Islet of Langerhans (tissue), 1 donor: Measurements from ENCODE around the gene PXDN.

Experiments
- FAIRE-seq: peaks from one replicate; lab custom pipeline; 2011; peaks lifted over from hg19 to GRCh38; lab: Jason Lieb, UNC

PXDN gene

DNA sequence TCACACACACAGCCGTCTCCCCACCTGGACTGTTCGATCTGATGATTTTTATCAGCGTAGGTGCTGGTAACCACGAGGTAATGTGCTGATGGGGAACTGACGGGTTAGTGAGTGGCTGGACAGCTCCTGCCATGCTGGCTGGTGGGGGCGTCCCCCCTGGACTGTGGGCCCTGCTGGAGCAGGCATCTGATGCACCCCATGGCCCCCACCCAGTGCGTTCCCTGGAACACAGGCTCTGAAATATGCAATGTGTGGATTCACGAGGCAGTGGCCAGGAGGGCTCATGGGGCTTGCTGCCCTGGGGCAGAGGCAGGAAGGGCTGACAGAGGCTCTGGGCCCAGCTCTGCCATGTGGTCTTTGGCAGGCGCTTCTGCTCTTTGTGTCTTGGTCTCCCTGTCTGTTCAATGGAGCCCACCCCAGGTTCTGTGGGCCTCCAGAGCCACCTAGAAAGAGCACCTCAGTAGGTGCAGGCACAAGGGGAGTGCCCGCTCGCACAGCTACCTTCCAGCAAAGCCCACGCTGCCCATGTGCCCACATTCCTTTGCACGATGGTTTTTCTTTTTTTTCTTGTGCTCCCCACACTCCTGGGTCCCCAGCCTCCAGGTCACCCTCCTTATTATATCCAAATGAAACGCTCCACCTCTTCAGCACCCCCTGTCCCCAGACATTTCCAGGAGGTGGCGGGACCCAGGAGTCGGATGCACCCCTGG lies 10.3 kb upstream of the PXDN start:
- FAIRE-seq = no peak

DNA sequence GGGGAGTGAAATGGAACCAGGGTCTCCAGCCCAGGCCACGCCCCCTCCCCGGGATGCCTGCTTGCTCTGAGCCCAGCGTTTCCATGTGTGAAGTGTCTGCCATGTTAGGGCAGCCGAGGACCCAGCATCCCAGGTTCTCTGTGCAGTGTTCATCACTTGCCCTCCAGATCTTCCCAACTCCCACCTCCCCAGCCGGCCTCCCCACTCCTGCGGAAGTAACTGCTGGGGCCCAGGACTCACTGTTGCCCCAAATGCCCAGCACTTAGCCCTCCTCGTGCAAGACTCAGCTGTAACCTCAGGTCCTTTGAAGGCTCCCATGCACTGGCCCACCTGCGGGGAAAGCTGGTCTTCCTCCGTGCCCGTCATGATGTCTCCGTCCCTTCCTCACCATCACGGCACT lies 9.7 kb upstream of the PXDN start:
- FAIRE-seq = no peak

DNA sequence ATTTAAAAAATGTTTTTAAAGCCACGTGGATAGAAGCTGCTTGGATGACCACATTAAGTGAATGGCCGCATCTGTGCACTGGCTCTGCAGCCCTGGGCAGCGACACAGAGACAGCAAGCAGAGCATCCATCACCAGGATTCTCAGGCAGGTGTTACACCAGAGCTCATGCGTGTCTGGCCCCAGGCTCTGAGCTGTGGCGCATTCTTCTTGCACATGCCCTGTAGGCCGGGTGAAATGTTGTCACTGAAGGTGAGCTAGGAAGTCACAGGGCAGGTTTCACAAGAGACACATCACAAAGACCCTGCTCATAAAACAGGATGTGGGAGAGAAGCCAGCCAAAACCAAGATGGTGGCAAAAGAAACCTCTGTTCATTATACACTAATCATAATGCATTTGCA lies 8.4 kb upstream of the PXDN start:
- FAIRE-seq = no peak

DNA sequence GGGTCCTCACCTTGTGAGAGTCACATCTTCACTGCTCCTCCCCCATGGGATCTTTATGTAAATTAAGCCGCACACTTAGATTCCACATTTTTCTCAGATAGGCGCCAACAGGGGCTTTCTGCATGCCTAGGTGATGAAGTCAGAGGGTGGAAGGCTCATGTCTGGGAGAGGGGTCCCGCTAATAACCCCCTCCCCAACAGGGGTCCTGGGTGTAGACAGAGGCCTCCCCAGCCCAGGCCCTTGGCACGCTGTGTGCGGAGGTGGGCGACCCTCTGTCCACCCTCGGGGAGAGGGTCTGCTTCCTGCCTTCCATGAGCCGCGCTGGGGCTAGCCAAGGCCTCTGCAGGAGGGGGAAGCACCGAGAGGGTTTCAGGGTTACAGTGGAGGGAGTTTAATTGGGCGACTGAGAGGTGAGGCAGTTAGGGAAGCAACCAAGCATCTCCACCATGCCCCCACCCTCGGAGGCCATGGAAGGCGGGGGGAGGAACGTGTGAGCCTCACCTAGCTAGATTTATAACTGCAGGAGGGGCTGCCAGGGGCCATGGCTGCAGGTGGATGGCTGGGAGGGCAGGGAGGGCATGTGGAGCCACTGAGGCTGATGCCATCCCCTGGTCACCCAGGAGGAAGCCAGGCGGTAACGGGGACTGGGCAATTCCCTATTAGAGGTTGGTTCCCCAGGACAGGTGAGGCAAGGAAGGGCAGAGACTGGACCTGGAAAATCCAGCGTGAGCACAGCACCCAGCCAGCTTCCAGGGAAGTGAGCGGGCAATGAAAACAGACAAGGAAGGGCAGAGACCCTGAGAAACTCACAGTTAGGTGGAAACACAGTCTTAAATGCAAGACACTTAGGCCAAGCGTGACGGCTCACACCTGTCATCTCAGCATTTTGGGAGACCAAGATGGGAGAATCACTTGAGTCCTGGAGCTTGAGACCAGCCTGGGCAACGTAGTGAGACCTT lies 7.7 kb upstream of the PXDN start:
- FAIRE-seq = no peak

DNA sequence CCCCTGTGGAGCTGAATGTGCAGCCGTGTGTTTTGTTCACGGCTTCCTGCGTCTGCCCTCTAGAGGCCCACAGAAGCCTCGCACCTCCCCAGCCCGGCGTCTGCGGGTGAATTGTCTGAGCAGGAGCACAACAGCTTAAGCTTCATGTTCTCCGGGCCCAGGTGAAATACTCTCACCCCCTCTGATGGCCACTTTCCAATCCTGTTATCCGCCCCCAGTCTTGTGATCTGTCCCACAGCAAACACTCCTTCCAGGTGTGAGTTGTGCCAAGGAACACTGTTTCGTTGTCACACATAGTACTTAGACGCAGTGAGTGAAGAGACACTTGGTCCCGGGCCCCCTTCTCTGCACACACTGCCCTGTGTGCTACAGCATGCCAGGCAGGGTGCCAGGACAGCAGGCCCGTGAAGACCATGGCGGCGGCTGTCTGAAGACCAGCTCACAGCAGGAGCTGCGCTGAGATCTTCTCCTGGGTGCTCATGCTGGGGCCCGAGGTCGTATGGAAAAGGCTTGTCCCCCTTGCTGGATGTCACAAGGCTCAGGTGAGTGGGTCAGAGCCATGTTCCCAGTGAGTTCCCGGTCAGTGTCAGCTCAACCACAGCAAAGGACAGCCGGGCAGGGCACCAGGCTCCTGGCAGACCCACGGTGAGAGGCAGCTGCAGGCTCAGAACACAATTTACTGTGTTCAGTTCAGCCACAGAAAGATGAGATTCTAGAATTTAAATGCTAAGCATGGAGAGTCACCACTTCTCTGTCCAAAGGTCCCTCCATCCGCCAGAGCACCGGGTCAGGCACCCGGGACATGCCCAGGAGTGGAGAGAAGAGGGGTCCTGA lies 6.8 kb upstream of the PXDN start:
- no peak for FAIRE-seq

DNA sequence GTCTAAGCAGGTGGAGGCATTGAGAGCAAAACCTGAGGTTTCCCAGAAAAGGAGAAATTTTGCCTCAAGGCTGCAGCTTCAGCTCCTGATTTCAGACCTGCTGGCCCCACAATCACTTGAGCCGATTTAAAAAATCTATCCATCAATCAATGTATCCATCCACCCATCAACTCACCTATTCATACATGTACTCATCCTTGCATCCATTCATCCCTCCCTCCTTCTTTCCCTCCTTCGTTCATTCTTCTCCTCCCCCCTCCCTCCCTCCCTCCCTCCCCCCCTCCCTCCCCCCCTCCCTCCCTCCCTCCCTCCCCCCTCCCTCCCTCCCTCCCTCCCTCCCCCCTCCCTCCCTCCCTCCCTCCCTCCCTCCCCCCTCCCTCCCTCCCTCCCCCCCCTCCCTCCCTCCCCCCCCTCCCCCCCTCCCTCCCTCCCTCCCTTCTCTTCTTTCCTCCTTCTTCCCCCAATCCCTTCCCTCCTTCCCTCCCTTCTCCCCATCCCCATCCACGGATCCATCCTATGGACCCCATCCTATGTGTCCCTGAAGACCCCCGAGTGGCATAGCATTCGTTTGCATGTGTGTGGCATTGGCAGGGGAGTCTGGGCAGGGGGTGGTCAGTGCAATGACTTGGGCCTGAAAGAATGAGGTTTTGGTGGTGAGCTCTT lies 6.1 kb upstream of the PXDN start:
- FAIRE-seq = no peak

DNA sequence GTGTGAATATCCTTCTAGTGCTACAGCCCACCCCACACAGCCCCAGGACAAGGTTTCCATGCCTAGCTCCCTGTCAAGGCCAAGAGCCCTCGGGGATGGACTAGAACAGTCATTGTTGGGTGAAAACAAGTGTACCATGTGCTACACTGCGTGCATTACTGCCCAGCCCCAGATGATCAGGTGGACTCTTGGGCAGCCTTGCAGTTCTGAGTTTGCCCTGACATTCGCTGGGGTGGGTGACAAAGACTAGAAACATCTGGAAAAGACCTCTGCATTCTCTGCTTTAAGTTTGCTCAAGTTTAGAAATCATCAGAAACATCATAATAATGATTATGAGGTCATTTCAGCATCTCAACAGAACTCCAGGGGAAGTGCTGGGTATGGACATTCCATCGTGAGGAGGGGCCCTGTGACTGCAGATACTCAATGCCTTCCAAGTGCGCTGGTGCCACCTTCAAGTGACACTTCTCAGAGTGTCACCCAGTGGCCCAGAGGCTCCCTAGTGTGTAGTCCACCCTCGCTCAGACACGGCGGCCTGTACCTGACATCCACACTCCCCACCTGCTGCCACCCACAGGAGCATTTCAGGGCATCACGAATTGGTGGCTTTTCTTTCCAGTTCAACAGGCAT lies 5.3 kb upstream of the PXDN start:
- FAIRE-seq = no peak

DNA sequence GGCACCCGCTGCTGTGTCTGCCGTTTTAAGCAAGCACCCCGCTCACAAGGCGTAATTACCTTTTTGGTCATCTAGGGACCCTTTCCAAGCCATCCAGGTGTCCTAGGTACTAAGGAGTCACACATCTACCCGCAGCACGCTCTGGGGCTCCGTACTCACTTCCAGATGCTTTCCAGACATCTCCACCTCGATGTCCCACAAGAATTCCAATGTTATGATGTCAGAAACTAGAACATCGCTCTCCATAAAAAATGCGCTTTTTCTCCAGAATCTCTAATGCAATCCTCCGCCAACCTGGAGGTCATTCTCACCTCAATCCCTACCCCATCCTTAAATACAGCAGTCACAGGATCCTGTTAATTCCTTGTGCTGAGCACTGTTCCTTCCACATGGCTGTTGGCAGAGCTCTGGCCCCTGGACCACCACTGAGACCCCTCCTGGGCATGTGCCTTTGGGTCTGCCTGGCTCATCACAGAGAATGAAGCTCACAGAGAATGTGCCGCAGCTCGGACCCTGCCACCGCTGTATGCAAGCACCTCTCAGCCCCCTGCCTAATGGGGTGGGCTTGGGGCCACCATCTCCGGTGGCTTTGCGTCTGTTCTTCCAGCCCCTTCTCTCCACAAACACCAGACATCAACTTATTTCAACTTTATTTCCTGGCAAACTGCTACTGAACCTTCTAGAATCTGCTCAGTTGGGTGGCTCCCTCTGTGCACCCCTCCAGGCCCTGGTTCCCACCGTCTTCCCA lies 4.6 kb upstream of the PXDN start:
- no peak for FAIRE-seq

DNA sequence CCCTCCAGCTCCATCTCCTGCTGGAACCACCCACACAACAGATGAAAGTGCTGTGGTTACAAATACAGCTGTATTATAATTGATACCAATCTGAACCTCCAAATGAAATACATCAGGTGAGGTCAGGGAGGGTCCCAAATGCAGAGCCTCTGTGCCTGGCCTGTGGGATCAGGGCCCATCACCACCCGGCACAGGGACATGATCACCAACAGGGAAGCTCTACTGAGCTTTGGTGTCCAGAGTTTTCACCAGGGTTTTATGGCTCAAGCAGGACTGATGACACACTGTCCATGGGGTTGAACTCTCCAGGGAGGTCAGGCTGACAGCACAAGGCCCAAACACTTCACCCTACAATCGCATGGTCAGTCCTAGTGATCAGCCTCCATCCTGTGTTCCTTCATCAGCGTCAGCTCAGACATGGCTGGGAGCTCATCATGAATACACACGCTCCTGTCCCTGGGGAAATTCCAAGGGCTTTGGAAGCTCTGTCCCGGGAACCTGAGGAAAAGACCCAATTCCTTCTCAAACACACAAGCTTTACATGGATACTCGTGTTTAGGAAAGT lies 3.9 kb upstream of the PXDN start:
- no peak for FAIRE-seq

DNA sequence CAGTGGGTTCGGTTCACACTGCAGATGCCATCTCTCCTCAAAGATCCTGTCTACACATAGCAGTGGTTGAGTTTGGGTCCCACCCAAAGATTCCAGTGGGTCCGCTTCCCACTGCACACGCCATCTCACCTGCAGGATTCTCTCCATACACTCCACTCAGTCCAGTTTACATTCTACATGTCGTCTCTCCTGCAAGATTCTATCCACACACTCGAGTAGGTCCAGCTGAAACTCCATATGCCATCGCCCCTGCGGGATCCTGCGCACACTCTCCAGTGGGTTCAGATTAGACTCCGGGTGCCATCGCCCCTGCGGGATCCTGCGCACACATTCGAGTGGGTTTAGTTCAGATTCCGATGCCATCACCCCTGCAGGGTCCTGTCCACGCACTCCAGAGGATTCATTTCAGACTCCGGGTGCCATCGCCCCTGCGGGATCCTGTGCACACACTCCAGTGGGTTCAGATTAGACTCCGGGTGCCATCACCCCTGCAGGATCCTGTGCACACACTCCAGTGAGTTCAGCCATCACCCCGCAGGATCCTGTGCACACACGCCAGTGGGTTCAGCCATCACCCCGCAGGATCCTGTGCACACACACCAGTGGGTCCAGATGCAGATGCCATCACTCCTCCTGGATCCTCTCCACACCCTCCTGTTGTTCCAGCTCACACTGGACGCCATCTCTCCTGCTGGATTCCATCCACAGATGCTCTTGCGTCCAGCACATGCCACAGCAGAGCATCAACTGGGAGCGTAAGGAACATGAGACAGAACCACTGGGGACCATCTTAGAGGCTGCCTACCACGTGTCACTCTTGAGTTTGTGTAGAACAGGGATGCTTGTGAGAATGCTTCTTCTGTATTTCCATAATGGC lies 3.0 kb upstream of the PXDN start:
- FAIRE-seq = no peak

DNA sequence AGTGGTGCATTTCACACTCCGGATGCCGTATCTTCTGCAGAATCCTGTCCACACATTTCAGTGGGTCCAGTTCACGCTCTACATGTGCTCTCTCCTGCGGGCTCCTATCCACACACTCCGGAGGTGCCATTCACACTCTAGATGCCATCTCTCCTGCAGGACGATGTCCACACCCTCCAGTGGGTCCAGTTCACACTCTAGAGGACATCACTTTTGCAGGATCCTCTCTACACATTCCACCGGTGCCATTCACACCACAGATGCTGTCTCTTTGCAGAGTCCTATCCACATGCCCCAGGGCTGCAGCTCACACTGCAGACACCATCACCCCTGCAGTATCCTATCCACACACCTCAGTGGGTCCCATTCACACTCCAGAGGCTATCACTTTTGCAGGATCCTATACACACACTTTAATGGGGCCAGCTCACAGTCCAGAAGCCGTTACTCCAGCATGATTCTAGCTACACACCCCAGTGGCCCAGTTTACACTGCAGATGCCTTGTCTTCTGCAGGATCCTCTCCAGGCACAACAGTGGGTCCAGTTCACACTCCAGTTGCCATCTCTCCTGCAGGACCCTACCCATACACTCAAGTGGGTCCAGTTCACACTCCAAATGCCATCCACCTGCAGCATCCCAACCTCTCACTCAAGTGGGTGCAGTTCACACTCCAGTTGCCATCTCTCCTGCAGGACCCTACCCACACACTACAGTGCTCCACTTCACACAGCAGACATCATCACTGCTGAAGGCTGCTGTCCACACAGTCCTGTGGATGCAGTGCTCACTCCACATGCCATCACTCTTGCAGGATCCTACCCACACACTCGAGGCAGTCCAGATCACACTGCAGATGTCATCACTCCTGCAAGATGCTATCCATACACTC lies 2.1 kb upstream of the PXDN start:
- no peak for FAIRE-seq

DNA sequence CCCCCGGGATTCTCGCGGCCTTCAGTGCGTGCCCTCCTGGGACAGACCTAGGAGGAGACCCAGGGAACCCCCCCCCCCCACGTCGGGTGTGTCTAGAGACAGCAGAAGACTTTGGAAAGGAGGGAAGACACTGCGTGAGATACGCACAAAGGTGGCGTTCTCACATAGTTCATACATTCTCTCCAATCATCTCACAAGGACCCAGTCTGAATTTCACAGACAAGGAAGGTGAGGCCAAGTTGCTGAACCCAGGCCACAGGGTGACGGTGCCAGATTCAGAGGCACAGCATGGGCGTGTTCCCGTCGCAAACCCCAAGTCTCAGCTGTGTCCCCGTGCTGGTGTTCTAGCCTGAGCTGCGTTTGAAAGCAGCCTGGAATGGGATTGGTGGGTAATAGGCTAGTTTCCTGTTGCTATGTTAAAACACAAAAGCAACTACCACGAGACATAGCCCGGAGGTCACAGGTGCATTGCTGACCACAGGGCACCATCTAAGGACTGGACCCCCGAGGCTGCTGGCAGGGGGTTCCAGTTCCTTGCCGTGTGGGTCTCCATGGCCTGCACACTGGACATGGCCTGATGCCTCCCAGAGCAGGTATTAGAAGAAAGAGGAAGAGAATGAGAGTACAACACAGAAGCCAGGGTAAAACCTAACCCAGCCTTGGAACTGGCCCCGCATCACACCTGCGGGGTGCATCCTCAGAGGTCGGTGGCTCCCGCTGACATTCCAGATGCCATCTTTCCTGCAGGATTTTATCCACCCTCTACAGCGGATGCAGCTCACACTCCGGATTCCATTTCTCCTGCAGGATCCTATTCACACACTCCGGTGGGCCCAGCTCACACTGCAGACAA lies 1.1 kb upstream of the PXDN start:
- FAIRE-seq = no peak

DNA sequence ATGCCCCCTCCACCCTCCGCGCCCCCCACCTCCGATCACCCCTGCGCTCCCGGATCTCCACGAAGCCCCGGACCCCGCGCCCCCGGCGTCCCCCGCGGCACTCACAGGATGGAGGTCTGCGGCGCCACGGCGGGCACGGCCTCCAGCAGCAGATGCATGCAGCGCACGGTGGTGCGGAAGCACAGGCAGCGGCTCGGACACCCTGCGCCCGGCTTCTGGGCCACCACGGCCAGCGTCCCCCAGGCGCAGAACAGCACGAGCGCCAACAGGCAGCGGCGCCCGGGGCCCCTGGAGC lies 217 bp downstream of the PXDN start:
- no peak for FAIRE-seq

DNA sequence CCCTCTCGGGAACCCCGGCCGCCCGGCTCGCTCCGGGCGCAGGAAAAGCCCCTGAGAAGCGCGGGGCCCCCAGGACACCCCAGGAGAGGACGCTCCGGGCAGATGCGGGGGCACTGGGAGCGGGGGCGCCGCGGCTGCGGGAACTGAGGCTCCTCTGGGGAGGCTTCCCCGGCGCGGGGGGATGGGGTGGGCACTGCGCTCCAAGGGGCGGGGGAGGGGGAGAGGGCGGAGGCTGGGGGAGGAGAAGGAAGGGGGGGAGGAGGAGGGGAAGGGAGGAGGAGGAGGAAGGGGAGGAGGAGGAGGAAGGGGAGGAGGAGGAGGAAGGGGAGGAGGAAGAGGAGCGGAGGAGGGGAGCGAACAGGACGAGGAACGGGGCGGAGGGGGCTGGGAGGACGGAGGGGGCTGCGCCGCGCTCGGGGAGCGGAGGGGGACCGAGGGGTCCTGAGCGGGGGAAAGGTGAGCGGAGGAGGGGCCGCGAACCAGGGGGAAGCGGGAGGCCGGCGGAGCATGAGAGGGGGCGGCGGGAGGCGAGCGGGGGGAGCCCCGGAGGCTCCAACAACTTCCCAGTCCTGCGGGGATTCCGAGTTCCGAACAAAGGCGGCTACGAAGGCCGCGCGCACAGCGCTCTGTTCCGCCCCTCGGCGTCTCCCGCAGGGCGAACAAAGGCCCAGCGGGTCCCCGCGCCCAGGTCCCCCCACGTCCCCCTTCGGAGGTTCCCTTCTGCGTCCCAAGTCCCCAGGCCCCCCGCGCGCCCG lies 742 bp downstream of the PXDN start:
- no peak for FAIRE-seq

DNA sequence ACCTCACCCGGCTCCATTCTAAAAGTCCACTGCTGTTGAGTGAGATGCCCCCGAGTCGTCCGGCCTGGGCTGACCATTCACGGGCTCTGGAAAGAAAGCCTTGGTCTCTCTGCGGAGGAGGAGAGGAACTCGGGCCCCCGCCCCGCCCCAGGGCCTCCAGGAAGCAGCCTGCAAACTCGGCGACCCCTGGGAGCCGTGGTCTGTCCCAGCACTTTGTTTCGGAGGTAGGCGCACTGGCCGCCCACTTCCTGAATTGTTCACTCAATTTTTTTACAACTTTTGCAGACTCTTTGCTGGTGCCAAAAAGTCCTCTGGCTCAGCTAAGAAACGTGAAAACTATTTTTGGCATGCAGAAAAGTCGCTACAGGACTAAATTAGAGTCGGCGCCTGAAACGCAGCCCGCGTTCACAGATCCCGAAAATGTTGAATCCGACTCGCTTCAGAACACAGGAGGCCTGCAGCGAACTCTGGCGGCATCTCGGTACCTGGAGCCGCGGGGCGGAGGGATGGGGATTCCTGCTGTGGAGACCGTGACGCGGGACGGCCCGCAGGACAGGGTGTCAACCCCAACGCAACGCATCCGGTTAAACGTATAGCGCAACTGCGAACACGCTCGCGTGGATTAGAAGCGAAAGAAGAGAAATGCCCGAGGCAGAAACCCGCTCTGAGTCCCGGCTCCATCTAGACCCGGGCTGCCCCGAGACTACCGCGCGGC lies 1.5 kb downstream of the PXDN start:
- no peak for FAIRE-seq

DNA sequence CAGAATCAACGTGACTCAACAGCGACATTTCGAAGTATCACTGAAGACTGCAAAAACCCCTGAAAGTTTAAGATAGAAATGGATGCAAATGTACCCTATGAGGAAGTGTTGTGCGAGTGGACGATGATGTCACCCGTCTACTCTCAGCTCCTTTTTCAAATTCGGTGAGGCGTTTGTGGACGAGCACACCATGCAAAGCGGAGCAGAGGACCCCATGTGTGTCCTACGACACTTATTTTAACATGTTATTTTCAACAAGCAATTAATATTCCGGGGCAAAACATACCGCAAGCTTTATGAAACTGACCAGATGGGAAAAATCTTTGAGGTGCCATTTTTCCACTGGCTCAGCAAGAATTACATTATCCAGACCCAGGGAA lies 2.0 kb downstream of the PXDN start:
- FAIRE-seq = no peak
